ENCODE measurements around the gene DCX.

GRCh38 chrX:111257733-111258132 lies 154.3 kb downstream of the DCX start:
- TF ChIP-seq EZH2 (IDR thresholded peaks at IDR 0.05) = no peak
- no peak for TF ChIP-seq POLR2AphosphoS5 (IDR thresholded peaks at IDR 0.05; ENCODE audit: borderline replicate concordance, low read depth, low read length)

Measured in SK-N-MC (cell line).